Measurements from ENCODE around the gene CCDC6.

DNA sequence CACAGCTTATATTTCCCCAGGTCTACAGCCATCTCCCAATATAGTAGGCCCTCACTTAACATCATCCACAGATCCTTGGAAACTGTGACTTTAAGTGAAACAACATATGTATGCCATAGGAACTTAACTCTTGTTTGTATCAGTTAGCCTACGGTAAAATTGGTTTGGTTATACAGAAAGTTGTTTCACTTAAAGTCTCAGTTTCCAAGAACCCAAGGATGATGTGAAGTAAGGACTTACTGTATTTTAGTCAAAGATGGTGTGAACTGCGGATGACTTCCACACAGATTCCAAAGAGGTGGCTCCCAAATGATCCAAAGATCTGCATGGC is 96.7 kb downstream of the CCDC6 start:
- TF ChIP-seq, protein P1, sequence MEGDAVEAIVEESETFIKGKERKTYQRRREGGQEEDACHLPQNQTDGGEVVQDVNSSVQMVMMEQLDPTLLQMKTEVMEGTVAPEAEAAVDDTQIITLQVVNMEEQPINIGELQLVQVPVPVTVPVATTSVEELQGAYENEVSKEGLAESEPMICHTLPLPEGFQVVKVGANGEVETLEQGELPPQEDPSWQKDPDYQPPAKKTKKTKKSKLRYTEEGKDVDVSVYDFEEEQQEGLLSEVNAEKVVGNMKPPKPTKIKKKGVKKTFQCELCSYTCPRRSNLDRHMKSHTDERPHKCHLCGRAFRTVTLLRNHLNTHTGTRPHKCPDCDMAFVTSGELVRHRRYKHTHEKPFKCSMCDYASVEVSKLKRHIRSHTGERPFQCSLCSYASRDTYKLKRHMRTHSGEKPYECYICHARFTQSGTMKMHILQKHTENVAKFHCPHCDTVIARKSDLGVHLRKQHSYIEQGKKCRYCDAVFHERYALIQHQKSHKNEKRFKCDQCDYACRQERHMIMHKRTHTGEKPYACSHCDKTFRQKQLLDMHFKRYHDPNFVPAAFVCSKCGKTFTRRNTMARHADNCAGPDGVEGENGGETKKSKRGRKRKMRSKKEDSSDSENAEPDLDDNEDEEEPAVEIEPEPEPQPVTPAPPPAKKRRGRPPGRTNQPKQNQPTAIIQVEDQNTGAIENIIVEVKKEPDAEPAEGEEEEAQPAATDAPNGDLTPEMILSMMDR (IDR thresholded peaks at IDR 0.05) = no peak
- no peak for TF ChIP-seq POLR2A (IDR thresholded peaks at IDR 0.05)
